HG02642 (cell line): ENCODE results near the gene GOLT1A.

Experiments
- ATAC-seq: cut with Tn5 transposase; IDR thresholded peaks from one replicate; pipeline ENCODE4 v1.9.1; 2021; ENCODE audit warnings: mild to moderate bottlenecking; ENCODE audit not compliant: unreplicated experiment, poor library complexity

GOLT1A gene

DNA sequence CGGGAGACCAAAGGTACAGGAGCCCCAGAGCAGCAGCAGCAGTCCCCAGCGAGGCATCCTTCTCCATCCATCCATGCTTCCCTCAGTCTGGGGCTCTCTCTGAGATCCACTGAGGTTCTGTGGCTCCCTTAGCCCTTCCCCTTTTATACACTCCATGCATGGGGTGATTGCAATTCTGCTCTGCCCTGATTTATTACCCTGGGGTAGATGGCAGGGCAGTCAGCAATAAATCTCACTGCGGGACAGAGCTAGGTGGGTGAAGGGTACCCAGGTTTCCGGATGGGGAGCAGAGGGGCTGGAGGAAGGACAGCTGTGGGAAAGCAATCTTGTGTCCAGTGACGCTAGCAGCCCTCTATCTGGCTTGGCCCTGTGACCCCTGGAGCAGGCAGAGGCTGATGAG, 47.6 kb downstream of the GOLT1A start, which contains the start of gene REN:
REN (minus strand) TSS at position 119 of the 400 bp plus-strand sequence; CDS start at position 75, 44 bp downstream.
- ATAC-seq, result no peak

DNA sequence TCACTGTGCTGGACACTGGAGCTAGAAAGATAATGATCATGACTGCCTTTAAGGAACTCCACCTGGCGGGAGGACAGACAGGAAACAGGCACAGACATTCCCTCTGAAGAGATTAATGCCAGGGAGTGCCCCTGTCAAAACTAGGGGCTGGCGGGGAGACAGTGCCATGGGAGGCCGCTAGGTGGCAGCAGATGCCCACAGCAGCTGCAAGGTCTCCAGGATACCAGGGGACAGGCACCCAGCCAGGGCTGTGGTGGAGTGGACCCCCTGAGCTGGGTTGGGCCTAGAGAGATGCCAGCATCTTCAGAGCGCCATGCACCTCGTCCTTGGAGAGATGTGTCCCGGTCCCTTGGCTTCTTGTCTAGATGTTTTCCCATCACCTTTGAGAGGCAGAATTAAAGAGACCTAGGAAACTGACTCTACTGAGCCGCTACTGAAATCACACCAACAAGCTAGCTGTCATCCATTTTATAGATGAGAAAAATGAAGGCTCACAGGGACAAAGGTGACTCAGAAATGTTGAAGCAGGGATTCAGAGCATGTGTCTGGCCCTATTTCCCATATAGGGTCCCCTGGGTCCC, 51.2 kb downstream of the GOLT1A start:
- peak; percentile 59 for ATAC-seq

- ATAC-seq, result no peak
Observed at GRCh38 chr1:204161609-204162493, 51.9 kb downstream of the GOLT1A start.

- no peak for ATAC-seq
Observed at GRCh38 chr1:204157962-204158361, 55.8 kb downstream of the GOLT1A start.

- no peak for ATAC-seq
Observed at GRCh38 chr1:204155881-204156280, 57.9 kb downstream of the GOLT1A start.

GRCh38 chr1:204154568-204155255, 59.1 kb downstream of the GOLT1A start:
- ATAC-seq, result no peak

DNA sequence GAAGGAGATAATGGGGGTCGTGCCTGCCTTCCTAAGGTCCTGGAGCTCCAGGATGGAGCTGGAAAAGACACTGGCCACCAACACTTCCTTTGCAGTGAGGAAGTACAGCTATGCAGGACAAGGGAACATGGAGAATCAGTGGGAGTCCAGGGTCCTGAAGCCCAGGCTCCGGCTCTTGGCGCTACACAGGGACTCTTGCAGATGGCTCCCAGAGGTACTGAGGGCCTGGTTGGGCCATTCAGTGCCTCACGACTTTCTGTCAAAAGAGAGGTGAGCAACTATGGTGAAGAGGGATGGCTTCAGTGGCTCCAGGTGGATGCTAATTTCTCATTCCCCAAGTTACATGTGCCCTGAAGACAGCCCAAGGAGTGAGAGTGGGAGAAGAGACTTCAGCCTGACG, 60.1 kb downstream of the GOLT1A start:
- ATAC-seq, result no peak

DNA sequence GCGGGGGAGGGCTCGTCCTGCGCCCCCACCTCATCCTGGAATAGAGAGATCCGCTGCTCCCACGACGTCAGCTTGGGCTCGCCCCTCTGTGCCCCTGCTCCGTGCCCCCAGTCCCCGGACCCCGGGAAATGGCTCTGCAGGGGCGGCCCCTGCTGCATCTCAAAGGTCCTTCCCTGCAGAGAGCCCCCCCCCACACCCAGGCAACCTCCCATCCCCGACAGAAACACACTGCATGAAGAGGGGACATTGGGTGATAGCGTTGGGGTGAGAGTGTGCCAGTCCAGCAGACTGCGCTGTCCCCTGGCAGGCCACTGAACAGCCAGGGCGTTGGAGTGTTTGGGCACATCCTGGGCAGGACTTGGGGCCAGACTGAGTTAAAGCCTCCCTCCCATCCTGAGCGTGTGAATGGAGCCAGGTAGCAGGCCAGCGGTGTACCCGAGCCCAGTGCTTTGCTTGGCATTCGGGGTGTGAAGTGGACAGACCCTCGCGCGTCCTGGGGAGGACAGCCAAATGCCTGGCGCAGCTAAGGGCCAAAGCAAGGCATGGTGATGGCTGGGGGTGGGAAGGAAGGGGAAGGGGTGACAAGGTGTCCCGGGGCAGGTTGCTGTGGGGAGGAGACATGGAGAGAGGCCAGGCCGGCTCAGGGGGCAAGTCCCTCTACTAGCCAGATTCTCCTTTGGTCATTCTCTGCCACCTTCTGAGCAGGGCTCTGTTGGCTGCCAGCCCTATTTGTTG, 61.3 kb downstream of the GOLT1A start:
- no peak for ATAC-seq

GRCh38 chr1:204151552-204152309, 62.1 kb downstream of the GOLT1A start, which contains the start of gene ETNK2:
ETNK2 (minus strand) TSS chr1:204152044; CDS start chr1:204151852, 192 bp downstream.
- no peak for ATAC-seq

- no peak for ATAC-seq
Observed at GRCh38 chr1:204150702-204151551, 62.9 kb downstream of the GOLT1A start.

DNA sequence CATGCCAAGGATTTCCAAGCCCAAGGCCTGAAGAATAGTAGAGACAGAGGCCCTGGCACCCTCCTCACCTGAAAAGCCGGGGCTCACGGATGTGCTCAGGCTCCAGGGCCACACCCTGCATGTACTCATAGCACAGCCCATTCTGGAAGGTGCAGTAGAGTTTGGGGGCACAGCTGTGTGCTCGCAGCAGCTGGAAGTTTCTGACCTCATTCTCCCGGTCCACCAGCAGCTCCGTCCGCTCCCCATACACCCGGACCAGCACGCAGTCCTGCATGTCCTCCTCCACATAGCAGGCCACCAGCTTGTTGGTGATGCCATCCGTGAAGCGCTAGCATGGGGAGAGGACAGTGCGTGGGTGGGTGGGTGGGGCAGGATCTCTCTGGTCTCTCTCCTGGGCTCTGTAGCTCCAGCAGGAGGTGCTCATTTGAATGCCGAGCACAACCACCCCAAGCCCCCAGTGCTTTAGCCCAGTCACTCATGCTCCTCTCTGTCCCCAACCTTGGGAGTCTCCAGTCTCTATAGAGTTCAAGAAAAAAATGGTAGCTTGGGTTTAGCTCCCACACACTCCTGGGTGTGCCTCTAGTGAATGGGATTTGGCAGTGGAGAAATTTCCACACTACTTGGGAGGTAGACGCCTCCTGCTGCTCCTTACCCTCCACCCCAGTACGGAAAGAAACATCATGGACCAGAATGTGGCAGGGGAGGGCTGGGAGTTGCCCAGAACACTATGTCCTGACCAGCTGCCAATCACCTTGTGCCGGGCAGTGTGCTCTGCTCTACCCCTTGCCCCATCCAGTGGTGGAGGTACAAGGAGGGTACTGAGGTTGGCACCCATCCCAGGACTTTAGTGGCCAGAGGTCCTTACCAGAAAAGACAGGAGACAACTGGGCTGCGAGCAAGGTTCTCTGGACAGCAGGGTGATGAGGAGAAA, 63.9 kb downstream of the GOLT1A start:
- no peak for ATAC-seq

DNA sequence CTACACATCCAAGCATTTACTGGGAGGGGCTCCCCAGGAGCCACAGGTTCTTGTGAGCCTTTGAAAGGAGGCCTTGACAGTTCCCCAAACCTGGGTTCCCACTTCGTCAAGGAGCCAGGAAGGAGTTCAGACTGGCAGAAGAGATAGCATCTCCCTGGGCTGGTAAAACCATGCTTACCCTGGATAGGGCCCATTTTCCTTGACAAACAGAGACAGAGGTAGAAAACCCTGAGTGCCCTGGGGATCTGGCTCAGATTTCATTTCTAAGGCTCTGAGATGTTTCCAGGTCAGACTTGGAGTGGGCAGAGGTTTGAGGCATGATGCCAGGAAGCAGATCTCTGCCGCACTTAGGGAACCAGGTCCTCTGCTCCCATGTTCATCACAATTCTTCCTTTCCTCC, 64.7 kb downstream of the GOLT1A start:
- no peak for ATAC-seq
